ENCODE measurements around the gene AKR1C1. TPM values are rescaled to one million over a fixed set of nuclear protein-coding genes. Genes with fewer than 3 reads are reported as not detected.

AKR1C1 gene
- total RNA-seq, 1 experiment from 2014 or later = 2.1 TPM

GRCh38 chr10:4926400-4926799 lies 36.8 kb upstream of the AKR1C1 start:
- no TSS peak for BruUV-seq (replicated peaks)
- H3K27me3 ChIP-seq (ENCODE audit: insufficient read depth, low read length) = no peaks in the 10 kb centered on the region
- no peaks in the 10 kb centered on the region for H3K36me3 ChIP-seq (ENCODE audit: control insufficient read depth in 1 of 2, insufficient read depth in 2 of 2, low read length in 2 of 2)
- ChIA-PET POLR2A (no interaction called here), CTCF (no interaction called here), RAD21 (ENCODE audit: low non-redundant PET in 1 of 2, low total read pairs in 2 of 2, uncharacterized antibody in 2 of 2, unreplicated experiment in 2 of 2) (no interaction called here)
- H3K4me1 ChIP-seq (ENCODE audit: control insufficient read depth in 1 of 2, insufficient read depth in 2 of 2, low read length in 2 of 2) = no peaks in the 10 kb centered on the region
- no peak overlapping the region for H3K9ac ChIP-seq (ENCODE audit: low read length)
- TF ChIP-seq ZBTB33 (IDR thresholded peaks at IDR 0.05; ENCODE audit: extremely low read depth, insufficient replicate concordance, low read length) = no peak
- no peak for TF ChIP-seq CEBPB (IDR thresholded peaks at IDR 0.05; ENCODE audit: low read depth)
- TF ChIP-seq RAD21 (IDR thresholded peaks at IDR 0.05; ENCODE audit: low read depth) = no peak
- no peak for TF ChIP-seq REST (IDR thresholded peaks at IDR 0.05; ENCODE audit: low read depth)
- TF ChIP-seq ELF1 (IDR thresholded peaks at IDR 0.05; ENCODE audit: borderline replicate concordance, low read depth) = no peak
- TF ChIP-seq YY1 (IDR thresholded peaks at IDR 0.05; ENCODE audit: extremely low read depth, insufficient replicate concordance, low read depth, low read length) = no peak
- no peak for TF ChIP-seq EZH2 (IDR thresholded peaks at IDR 0.05)
- TF ChIP-seq ZFX (IDR thresholded peaks at IDR 0.05) = no peak
- TF ChIP-seq EZH2phosphoT487 (IDR thresholded peaks at IDR 0.05; ENCODE audit: borderline replicate concordance) = no peak
- no peak for TF ChIP-seq POLR2A (IDR thresholded peaks at IDR 0.05; ENCODE audit: borderline replicate concordance, extremely low read depth, insufficient read depth, insufficient read length)
- no peak for TF ChIP-seq POLR2AphosphoS5 (IDR thresholded peaks at IDR 0.05; ENCODE audit: low read depth, low read length)
- H4K20me1 ChIP-seq (ENCODE audit: insufficient read depth) = no peaks in the 10 kb centered on the region
- no peaks in the 10 kb centered on the region for H3K79me2 ChIP-seq (ENCODE audit: insufficient read depth, low read length)
- H3K4me3 ChIP-seq (replicated peaks in 1 of 2; ENCODE audit: low read depth in 1 of 2, low read length in 2 of 2) = no peak overlapping the region
- H3K4me2 ChIP-seq (ENCODE audit: low read length) = no peak overlapping the region
- H3K27ac ChIP-seq (ENCODE audit: low read depth, low read length) = no peak overlapping the region
- intact Hi-C loops (cut with micrococcal nuclease) = no loop called here
- H3K9me3 ChIP-seq (ENCODE audit: control insufficient read depth in 1 of 2, insufficient read depth in 1 of 2, low read depth in 1 of 2, low read length in 2 of 2) = no peaks in the 10 kb centered on the region
- no peaks in the 10 kb centered on the region for H3K9me2 ChIP-seq (ENCODE audit: insufficient read depth)
- DNase-seq (ENCODE audit: low read depth, low spot score) (no peak), ATAC-seq (no peak)
- H2AFZ ChIP-seq (ENCODE audit: low read depth, low read length, poor library complexity, severe bottlenecking) = no peak overlapping the region

Measured in HCT116 (cell line).